HL-60 (cell line): ENCODE measurements around the gene GATC.

Source experiments
- DNase-seq, 2 experiments: peaks; one replicate each; pipeline ENCODE4 v3.0.0-alpha.2; 2010 to 2020; ENCODE audit warnings: low read depth in 1 of 2, low spot score in 1 of 2
- H3K27ac ChIP-seq: fragments of 250-450 bp; sonication (Bioruptor Pico); replicated peaks from 2 replicates; pipeline ENCODE4 v1.5.1; 2020; ENCODE audit warnings: mild to moderate bottlenecking, moderate library complexity
- H3K27me3 ChIP-seq: fragments of 250-450 bp; sonication (Bioruptor Pico); 2 replicates; pipeline ENCODE4 v1.5.1; 2021; ENCODE audit warnings: mild to moderate bottlenecking, moderate library complexity; ENCODE audit not compliant: insufficient read depth, poor library complexity, severe bottlenecking
- H3K4me3 ChIP-seq: replicated peaks from 2 replicates; pipeline ENCODE4 v1.5.1; 2011; ENCODE audit warnings: mild to moderate bottlenecking, control low read depth, low read length; ENCODE audit not compliant: insufficient read depth
- CTCF ChIP-seq: IDR thresholded peaks from one replicate; pipeline ENCODE4 v1.5.1; 2011; ENCODE audit warnings: low read length, control low read depth, inconsistent platforms; ENCODE audit not compliant: insufficient read depth
- GABPA ChIP-seq: IDR thresholded peaks from 2 replicates; pipeline ENCODE4 v1.6.1; 2012; ENCODE audit warnings: low read depth
- POLR2AphosphoS5 ChIP-seq: IDR thresholded peaks from 2 replicates; pipeline ENCODE4 v1.6.1; 2012; ENCODE audit warnings: low read depth
- REST ChIP-seq: IDR thresholded peaks from 2 replicates; pipeline ENCODE4 v1.6.1; 2012; ENCODE audit warnings: low read depth; ENCODE audit not compliant: insufficient replicate concordance
- SPI1 ChIP-seq: IDR thresholded peaks from 2 replicates; pipeline ENCODE4 v1.6.1; 2012; ENCODE audit warnings: low read depth, mild to moderate bottlenecking, borderline replicate concordance

GATC gene

GRCh38 chr12:120495731-120496412 lies 49.6 kb downstream of the GATC start, which contains the start of gene DYNLL1:
DYNLL1 (plus strand) TSS chr12:120496113; CDS start chr12:120496422, 309 bp downstream.
- peak; percentile 95 to 96 for DNase-seq
- TF ChIP-seq CTCF (no peak), POLR2AphosphoS5 (peak; percentile 93), REST (peak; percentile 50), SPI1 (no peak)
- H3K27me3 ChIP-seq, result no peaks in the 10 kb centered on the region
- peak within 1 kb of the TSS; percentile 97 for H3K4me3 ChIP-seq
- peak within 1 kb of the TSS; percentile 78 for H3K27ac ChIP-seq

- DNase-seq, result peak; percentile 61 to 66
- Histone ChIP-seq H3K27ac (peak overlapping the region; percentile 78), H3K4me3 (peak overlapping the region; percentile 97), H3K27me3 (no peaks in the 10 kb centered on the region)
- TF ChIP-seq POLR2AphosphoS5, result no peak
- TF ChIP-seq CTCF, result no peak
- TF ChIP-seq REST, result no peak
- TF ChIP-seq GABPA, result no peak
- TF ChIP-seq SPI1, result no peak
These were observed 50.4 kb downstream of the GATC start for GRCh38 chr12:120496413-120497340.

- Histone ChIP-seq H3K27ac (no peak overlapping the region), H3K4me3 (peak overlapping the region; percentile 97), H3K27me3 (no peaks in the 10 kb centered on the region)
- no peak for DNase-seq
- no peak for TF ChIP-seq REST
- TF ChIP-seq SPI1, result no peak
These were observed 51.4 kb downstream of the GATC start for GRCh38 chr12:120497524-120498150.
